Measurements from ENCODE around the gene RHOF.
A peak's percentile ranks its signal among the peaks of the same experiment; 100 is the strongest.

GRCh38 chr12:121804417-121805111 is 11.1 kb upstream of the RHOF start:
- TF ChIP-seq, protein P1, sequence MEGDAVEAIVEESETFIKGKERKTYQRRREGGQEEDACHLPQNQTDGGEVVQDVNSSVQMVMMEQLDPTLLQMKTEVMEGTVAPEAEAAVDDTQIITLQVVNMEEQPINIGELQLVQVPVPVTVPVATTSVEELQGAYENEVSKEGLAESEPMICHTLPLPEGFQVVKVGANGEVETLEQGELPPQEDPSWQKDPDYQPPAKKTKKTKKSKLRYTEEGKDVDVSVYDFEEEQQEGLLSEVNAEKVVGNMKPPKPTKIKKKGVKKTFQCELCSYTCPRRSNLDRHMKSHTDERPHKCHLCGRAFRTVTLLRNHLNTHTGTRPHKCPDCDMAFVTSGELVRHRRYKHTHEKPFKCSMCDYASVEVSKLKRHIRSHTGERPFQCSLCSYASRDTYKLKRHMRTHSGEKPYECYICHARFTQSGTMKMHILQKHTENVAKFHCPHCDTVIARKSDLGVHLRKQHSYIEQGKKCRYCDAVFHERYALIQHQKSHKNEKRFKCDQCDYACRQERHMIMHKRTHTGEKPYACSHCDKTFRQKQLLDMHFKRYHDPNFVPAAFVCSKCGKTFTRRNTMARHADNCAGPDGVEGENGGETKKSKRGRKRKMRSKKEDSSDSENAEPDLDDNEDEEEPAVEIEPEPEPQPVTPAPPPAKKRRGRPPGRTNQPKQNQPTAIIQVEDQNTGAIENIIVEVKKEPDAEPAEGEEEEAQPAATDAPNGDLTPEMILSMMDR (IDR thresholded peaks at IDR 0.05) = peak in 1 of 6 experiments; percentile 4
- no peak for TF ChIP-seq POLR2A (IDR thresholded peaks at IDR 0.05)
